ENCODE data around the gene SERPINE3.

GRCh38 chr13:51364404-51365008 is 25.0 kb downstream of the SERPINE3 start:
- no peak for TF ChIP-seq PATZ1 (CRISPR knock-in tag; IDR thresholded peaks at IDR 0.05; ENCODE audit: borderline replicate concordance)
- TF ChIP-seq ZNF8 (CRISPR knock-in tag; IDR thresholded peaks at IDR 0.05) = no peak
- TF ChIP-seq POU6F1 (CRISPR knock-in tag; IDR thresholded peaks at IDR 0.05; ENCODE audit: borderline replicate concordance, low read depth) = no peak
- no peak for TF ChIP-seq ZFP30 (CRISPR knock-in tag; IDR thresholded peaks at IDR 0.05)
- TF ChIP-seq RARB (CRISPR knock-in tag; IDR thresholded peaks at IDR 0.05) = no peak

Data from SK-N-SH treated with all-trans-retinoic acid at 6 μM for 48 hours (cell line).